Sciatic nerve (tissue), 2 donors: ENCODE results near the gene ANKRD55. TPM values are rescaled to one million over a fixed set of nuclear protein-coding genes. Genes with fewer than 3 reads are reported as not detected.
"Not testable (repeated sequence)": the region's sequence is repeated elsewhere in the genome, so short reads cannot be mapped to it uniquely, and the experiment has no call there.

Experiments used
- ATAC-seq: fragments of 200-7000 bp; cut with Tn5 transposase; one replicate; pipeline ENCODE4 v1.9.1; 2020; ENCODE audit warnings: mild to moderate bottlenecking, moderate library complexity
- DNase-seq: peaks from one replicate; pipeline ENCODE4 v3.0.0-alpha.2; 2020; ENCODE audit warnings: low spot score
- intact Hi-C: fragments of 100-400 bp; cut with DNase I; formaldehyde crosslinking; loops from one replicate; pipeline ENCODE4 v1.14.2; 2022
- total RNA-seq: library from RNA; stranded (reverse); fragmentation: NEBNext Ultra II Directional; extraction: Animal tissue kit (Norgen Biotek cat#: 25700); gene quantifications from one replicate; pipeline ENCODE4 v1.2.1, GENCODE V29; 2021
- donor health status: DM: no; HTN: no; CAD: no.
- donor health status: DM: no; HTN: no; CAD: no.

ANKRD55 gene
- total RNA-seq, 1 donor from 2014 or later: not detected

- intact Hi-C loops: no loop called here
- DNase-seq (no peak), ATAC-seq (no peak)
Observed at GRCh38 chr5:56097055-56097454, 136.1 kb downstream of the ANKRD55 start.

GRCh38 chr5:56095579-56096102, 137.5 kb downstream of the ANKRD55 start:
- intact Hi-C loops: no loop called here
- ATAC-seq (no peak), DNase-seq (no peak)

- DNase-seq (no peak), ATAC-seq (no peak)
- intact Hi-C loops: no loop called here
Observed at GRCh38 chr5:56094579-56095361, 138.4 kb downstream of the ANKRD55 start.

- intact Hi-C loops: no loop called here
- DNase-seq (no peak), ATAC-seq (no peak)
Observed at GRCh38 chr5:56093970-56094369, 139.2 kb downstream of the ANKRD55 start.

- no peak for DNase-seq
- intact Hi-C loops: no loop called here
- ATAC-seq: no peak
Observed at GRCh38 chr5:56092115-56092514, 141.0 kb downstream of the ANKRD55 start.

GRCh38 chr5:56091664-56092063, 141.5 kb downstream of the ANKRD55 start:
- ATAC-seq (no peak), DNase-seq (no peak)
- intact Hi-C loops: no loop called here

- no peak for DNase-seq
- intact Hi-C loops: no loop called here
- no peak for ATAC-seq
Observed at GRCh38 chr5:56090793-56091460, 142.2 kb downstream of the ANKRD55 start.

- intact Hi-C loops: no loop called here
- ATAC-seq: peak; percentile 53
- no peak for DNase-seq
Observed at GRCh38 chr5:56088967-56089829, 143.9 kb downstream of the ANKRD55 start.

- ATAC-seq (peak; percentile 82), DNase-seq (no peak)
- intact Hi-C loops: no loop called here
Observed at GRCh38 chr5:56088431-56088949, 144.6 kb downstream of the ANKRD55 start.

- DNase-seq (no peak), ATAC-seq (no peak)
- intact Hi-C loops: no loop called here
Observed at GRCh38 chr5:56085193-56085592, 147.9 kb downstream of the ANKRD55 start.

GRCh38 chr5:56083286-56083854, 149.8 kb downstream of the ANKRD55 start:
- no peak for ATAC-seq
- intact Hi-C loops: no loop called here
- DNase-seq: no peak

GRCh38 chr5:56081053-56081642, 152.0 kb downstream of the ANKRD55 start:
- intact Hi-C loops, DNase-seq: not testable (repeated sequence)
- peak; percentile 52 for ATAC-seq

- intact Hi-C loops: no loop called here
- DNase-seq: no peak
- no peak for ATAC-seq
Observed at GRCh38 chr5:56080375-56081052, 152.6 kb downstream of the ANKRD55 start.

- ATAC-seq, DNase-seq, intact Hi-C loops: not testable (repeated sequence)
Observed at GRCh38 chr5:56079157-56079500, 154.0 kb downstream of the ANKRD55 start.

GRCh38 chr5:56078278-56079156, 154.6 kb downstream of the ANKRD55 start:
- peak; percentile 84 for ATAC-seq
- DNase-seq: peak; percentile 72

GRCh38 chr5:56077796-56078233, 155.3 kb downstream of the ANKRD55 start:
- no peak for ATAC-seq
- intact Hi-C loops: no loop called here
- DNase-seq: no peak

More at GRCh38 chr5:56078278-56079156, 154.6 kb downstream of the ANKRD55 start:
- intact Hi-C loops: no loop called here

GRCh38 chr5:56076486-56076885, 156.6 kb downstream of the ANKRD55 start:
- DNase-seq (no peak), ATAC-seq (no peak)
- intact Hi-C loops: no loop called here
